GM21737 (cell line): ENCODE results near the gene CA12.

Experiments
- ATAC-seq: cut with Tn5 transposase; IDR thresholded peaks from one replicate; pipeline ENCODE4 v1.9.1; 2021; ENCODE audit warnings: mild to moderate bottlenecking, moderate library complexity; ENCODE audit not compliant: unreplicated experiment

The CA12 gene

DNA sequence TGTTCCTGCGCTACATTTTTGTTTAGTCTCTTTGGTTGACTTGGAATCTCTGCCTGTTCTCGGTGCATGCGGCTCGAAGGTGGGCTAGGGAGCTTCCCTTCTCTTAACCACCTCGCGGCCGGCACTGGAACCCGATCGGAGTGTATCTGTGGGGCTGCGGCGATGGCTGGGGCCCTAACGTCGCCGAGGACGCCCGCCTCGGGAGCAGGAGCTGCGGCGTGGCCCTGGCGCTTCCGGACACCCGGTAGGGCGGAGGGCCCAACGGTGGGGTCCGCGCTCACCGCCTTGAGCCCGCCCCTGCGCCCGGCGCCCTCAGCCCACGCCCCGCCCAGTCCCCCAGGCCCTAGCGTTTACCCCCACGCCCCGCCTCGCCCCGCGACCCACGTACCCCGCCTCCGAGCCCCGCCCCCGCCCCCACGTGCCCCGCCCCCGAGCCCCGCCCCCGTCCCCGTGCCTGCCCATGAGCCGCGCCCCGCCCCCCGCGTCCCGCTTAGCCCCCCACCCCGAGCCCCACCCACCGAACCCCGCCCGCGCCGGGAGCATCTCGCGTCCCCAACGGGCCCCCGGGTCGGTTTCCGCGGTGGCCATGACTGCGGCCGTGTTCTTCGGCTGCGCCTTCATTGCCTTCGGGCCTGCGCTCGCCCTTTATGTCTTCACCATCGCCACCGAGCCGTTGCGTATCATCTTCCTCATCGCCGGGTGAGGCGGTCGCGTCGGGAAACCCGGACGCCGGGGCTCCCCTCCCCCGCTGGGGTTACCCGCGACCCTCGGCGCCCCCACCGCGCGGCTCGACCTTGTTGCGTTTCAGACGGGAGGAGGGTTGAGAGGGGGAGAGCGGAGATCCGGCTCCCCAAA, 104.4 kb downstream of the CA12 start, which contains the start of gene APH1B:
APH1B (plus strand) TSS at position 568 of the 855 bp plus-strand sequence; CDS start at position 587, 19 bp downstream.
- peak; percentile 78 for ATAC-seq

DNA sequence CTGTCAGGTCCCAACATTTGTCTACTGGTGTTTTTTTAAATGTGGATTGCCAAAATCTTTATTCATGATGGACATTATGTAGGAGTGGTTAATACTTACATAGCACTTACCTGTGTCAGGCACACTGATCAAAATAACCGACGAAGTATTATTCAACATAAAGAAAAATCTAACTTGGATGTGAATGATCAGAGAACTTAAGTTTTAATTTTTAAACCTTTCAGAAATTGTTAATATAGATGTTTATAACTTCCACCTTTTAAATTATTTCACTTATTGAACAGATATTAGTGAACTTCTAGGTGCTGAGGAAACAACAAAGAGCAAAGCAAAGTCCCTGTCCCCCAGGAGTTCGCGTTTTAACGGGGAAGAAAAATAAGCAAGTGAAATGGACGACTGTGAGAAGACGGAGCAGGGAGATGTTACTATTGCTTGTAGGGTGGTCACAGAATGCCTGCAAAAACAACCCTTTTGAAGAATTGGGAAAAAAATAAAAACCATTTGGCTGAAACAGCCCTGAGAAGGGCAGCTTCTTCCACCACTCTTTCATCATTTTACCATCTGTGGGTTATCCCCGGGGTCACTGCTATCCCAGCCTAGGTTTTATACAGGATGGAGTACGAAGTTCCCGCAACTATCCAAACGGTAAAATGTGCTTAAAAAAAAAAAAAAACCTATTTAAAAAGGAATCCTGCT, 105.2 kb downstream of the CA12 start:
- ATAC-seq, result no peak

DNA sequence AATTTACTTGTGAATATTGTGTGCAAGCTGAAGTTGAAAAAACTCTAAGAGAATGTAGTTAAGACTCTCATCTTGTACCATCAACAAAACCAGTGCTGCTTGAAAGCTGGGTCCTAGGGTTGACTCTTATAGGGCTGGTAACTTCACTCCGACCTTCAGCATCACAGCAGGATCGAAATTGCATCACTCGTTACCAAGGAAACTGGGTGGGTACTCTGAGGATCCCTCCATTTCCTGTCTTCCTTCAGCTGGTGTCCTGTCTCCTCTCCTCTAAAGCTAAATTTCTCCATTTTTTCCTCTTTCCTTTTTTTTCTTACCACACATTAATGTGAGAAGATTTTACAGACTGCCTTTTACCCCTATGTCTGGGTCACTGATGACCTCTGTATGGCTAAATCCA, 107.2 kb downstream of the CA12 start:
- no peak for ATAC-seq
